GM19025 (cell line): ENCODE data around the gene SPHK2.

Experiments
- ATAC-seq: cut with Tn5 transposase; IDR thresholded peaks from one replicate; pipeline ENCODE4 v1.9.1; 2021; ENCODE audit warnings: mild to moderate bottlenecking, low read depth, moderate library complexity; ENCODE audit not compliant: unreplicated experiment

The SPHK2 gene

DNA sequence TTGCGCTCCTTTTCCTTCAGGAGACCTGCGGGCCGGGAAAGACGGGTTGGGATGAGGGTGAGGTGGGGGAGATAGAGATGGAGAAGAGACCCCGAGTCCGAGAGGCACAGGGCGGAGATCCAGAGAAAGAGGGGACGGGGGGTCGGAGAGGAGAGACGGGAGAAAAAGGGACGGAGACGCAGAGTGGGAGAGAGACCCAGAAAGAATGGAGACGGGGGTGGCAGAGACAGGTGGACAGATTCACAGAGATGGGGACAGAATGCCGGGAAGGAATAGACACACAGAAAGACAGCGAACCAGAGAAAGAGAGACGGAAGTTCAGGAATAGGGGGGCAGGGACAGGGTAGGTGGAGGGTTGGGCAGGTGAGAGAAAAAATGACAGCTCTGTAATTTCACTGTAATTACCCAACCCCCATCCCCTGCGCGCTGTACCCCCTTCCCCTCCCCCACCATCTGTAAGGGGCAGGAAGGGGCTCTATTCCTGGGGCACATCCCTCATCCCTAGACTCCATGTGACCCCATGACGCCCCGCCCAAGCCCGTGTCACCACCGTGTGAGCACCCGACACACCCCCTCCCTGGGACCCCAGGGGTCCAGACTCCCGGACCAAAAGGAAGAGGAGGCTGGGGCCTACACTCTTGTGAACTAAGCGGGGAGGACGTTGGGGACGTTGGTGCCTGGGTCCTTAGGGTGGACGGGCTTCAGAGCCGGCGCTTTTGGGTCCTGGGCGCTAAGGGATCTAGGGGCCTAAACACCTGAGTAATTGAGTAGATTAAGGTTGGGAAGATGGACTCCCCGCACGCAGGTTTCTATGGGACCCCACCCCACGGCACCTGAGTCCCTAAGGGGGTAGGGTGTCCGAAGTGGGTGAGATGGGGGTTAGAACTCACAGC is 16.9 kb downstream of the SPHK2 start:
- no peak for ATAC-seq

DNA sequence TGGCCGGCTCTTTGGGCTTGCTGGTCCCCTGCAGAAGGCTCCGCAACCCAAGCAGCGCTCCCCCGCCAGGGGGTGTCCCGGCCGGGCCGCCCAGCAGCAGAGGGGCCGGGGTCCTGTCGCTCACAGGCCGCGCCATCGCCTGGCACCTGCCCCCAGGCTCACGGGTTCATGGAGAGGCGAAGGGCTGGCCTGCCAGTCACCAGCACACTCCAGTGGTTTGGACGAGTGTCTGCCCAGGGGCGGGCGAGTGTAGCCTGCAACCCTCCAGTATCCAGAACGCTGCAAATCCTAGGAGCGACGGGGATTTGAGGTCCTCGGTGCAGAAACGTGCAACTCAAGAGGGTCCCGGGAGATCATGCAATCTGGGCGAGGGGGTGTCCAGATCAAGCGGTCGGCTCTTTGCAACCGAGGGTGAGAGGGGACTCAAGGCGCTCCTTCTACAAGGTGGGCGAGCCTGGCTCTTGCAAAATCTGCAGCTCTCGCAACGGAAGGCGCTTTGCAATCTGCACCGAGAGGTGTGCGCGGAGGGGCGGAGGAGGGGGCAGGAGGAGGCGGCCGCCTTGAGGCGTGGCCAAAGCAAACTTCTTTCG is 17.6 kb downstream of the SPHK2 start, which contains the start of gene DBP:
DBP (minus strand) TSS at position 521 of the 590 bp plus-strand sequence; CDS start at position 136, 385 bp downstream.
- no peak for ATAC-seq

DNA sequence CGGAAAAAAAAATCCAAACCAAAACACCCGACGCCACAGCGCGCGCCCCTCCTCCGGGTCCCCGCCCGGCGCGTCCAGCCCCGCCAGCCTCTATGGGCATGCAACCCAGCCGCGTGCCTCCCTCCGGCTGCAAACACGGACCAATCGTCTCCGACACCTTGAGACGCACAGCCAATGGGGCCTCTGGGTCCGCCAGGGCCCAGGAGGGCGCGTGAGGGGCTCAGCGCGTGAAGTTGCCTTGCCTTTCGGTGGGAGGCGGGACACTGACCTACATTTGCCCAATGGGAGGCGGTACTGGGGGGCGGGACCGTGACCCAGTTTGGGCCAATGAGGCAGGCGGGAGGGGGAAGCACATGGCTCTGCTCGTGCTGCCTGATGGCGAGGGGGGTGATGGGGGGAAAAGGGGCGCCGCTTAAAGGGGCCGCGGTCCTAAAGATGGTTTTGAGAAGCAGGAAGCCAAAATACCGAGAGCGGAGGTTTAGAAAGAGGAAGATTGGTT is 18.2 kb downstream of the SPHK2 start:
- ATAC-seq: peak; percentile 74

GRCh38 chr19:48637948-48638830 is 18.9 kb downstream of the SPHK2 start:
- no peak for ATAC-seq

GRCh38 chr19:48638831-48639381 is 19.6 kb downstream of the SPHK2 start:
- no peak for ATAC-seq

DNA sequence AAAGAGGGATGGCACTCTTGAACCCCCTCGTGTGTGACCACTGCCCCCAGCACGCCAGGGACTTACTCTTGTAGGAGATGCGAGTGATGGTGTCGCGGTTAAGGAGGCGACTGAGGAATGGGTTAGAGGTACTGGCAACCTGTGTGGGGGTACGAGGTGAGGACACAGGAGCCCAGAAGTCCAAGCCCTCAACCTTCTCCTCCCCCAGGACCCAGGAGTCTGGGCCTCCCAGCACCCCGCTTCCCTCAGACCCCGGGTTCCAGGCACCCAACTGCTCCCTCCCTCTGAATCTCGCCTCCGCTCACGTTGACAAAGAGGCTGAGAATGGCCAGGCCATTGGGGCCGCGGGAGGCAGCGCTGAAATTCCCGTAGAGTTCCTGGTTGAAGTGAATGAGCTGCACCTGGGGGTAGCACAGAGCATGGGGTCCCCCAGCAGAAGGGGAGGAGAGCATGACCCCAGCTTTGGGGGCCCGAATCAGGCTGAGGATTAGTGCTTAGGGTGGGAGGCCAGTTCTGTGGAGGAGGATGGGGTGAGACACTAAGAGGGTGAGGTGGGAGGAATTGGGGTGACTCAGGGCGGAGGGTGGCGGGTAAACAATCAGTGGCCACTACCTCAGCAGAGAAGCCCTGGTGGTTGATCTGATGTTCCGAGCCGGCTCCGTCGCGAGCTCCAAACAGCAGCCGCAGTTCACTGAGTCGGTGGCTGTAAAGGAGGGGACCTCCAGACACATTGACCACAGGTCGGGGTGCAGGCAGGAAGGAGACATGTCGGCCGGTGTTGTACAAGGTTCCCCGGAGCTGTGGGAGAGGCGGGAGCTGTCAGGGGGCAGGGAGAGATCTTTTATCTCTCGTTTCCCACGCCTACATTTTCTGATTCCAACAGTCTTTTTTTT is 20.4 kb downstream of the SPHK2 start:
- no peak for ATAC-seq

GRCh38 chr19:48641850-48642249 is 22.5 kb downstream of the SPHK2 start:
- no peak for ATAC-seq

DNA sequence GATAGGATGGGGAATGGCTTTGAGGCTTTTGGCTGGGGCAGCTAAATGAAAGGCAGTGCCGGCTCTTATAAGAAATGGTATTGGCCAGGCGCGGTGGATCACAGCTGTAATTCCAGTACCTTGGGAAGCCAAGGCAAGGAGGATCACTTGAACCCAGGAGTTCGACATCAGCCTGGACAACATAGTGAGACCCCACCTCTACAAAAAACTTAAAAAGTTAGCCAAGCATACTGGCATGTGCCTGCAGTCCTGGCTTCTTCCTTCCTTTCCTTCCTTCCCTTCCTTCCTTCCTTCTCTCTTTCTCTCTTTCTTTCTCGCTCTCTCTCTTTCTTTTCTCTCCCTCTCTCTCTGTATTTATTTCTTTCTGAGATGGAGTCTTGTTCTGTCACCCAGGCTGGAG is 23.6 kb downstream of the SPHK2 start:
- no peak for ATAC-seq

DNA sequence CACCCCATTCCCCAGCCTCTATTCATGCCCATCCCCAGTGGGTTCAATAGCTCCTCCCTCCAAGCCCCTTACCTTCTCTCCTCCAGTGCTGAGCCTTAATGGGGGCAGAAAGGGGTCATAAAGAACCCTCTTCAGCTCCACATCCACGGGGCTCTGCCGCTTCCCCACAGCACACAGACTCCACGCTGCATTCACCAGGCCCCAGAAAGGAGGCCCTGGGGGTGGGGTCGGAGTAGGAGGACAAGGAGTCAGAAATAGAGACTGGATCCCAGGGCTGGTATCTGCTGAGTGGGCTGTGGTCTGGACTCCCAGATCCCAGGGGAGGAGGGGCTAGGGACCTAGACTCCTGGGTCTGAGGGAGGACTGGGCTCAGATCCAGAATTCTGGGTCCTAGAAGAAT is 25.0 kb downstream of the SPHK2 start:
- ATAC-seq: no peak

- no peak for ATAC-seq
Measured at GRCh38 chr19:48644839-48645619, 25.7 kb downstream of the SPHK2 start.

DNA sequence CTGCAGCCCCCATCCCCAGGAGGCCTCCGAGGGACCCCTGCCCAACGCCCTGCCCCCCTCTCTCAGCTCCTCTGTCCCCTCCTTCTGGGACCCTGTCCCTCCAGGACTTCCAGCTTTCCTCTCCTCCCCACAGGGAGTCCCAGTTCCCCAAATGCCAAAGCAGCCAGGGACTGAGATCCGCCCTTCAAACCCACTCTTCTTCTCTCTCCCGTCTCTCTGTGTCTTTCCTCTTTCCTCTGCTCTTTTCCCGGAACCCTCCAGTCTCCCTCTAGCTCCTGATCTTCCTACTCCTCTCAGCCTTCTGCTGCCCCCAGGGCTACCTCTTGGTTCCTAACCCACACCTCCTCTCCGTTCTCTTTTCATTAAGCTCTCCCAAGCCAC is 26.3 kb downstream of the SPHK2 start:
- no peak for ATAC-seq

DNA sequence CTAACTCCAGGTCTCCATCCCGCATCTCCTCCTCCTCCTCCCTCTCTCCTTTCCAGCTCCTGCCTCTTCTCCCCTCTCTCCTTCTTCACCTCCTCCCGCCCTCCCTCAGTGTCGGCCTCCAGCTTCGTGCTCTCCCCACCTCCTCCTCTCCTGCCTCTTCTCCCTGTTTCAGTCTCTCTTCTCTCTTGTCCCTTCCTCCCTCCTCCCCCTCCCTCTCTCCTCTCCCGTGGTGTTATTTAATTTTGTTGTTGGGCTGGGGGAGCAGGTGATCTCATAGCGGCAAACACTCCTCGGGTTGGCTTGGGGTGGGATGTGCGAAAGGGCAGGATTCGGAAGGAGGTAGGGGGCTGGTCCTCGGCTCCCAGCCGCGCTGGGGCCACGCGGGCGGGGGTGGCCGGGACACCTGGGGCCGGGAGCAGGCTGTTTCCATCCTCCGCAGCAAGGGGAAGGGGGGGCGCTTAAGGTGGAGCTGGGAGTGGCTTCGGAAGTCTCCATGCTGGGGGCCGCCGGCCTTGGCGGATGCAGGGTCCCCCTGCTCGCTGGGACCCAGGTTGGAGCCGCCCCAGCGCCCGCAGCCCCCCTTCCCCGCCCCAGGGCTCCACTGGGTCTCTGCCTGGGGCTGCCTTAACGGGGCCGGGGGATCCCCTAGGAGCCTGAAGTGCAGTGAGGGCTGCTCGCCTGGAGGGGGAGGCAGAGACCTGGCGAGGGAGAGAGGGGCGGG is 26.9 kb downstream of the SPHK2 start, which contains the start of gene CA11:
CA11 (minus strand) TSS at position 187 of the 721 bp plus-strand sequence. CDS start 555 bp downstream, outside the sequence.
- ATAC-seq: peak; percentile 82

GRCh38 chr19:48646722-48647216 is 27.5 kb downstream of the SPHK2 start:
- no peak for ATAC-seq

DNA sequence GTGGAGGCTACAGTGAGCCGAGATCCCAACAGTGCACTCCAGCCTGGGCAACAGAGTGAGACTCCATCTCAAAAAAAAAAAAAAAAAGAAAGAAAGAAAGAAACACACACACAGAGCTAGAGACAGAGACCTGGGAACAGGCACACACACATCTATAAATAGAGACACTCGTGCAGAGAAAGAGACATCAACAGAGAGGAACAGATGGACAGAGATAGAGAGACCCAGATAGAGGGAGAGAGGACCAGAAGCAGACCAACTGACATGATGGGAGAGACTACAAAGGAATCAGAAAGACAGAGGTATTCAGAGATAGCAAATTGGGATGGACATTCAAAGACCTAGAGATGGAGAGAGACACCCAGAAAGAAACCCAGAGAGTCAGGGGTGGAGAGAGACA is 28.8 kb downstream of the SPHK2 start:
- no peak for ATAC-seq

DNA sequence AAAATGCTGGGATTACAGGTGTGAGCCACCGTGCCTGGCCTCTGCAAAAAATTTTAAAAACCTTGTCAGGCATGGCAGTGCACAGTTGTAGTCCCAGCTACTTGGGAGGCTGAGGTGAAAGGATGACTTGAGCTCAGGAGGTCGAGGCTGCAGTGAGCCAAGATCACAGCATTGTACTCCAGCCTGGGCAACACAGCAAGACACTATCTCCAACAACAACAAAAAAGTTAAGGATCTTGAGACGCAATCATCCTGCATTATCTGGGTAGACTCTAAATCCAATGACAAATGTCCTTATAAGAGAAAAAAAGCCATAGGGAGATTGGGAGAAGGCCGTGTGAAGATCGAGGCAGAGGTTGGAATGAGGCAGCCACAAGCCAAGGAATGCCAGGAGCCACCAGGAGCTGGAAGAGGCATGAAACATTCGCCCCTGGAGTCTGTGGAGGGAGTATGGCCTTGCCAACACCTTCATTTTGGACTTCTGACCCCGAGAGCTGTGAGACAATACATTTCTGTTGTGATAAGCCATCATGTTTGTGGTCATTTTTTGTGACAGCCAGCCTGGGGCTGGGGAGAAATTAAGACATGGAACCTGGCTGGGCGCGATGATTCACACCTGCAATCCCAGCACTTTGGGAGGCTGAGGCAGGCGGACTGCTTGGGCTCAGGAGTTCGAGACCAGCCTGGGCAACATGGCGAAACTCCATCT is 31.8 kb downstream of the SPHK2 start:
- no peak for ATAC-seq

DNA sequence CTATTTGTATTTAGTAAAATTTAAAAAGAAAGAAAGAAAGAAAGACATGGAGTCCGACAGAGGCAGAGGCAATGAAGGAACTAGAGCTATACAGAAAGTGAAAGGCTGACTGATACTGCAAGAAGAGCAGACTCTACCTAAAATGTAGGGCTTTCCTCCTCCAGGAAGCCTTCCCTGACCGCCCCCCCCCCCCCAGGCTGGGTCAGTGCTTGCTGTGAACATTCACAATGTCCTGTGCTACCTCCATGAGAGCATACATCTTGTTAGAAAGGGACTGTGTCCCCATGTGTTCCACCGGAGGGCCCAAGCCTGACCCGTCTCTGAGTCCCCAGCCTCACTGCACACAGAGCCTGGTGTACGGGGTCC is 32.4 kb downstream of the SPHK2 start:
- ATAC-seq: no peak
